ENCODE data around the gene ENOPH1. TPM values are rescaled to one million over a fixed set of nuclear protein-coding genes. Genes with fewer than 3 reads are reported as not detected.
A peak's percentile ranks its signal among the peaks of the same experiment; 100 is the strongest.

Gene ENOPH1
- polyA plus RNA-seq, 12 donors, result 28.5 to 45.3 (median 36.1) TPM; not detected in 1

- no peak for DNase-seq
Observed at GRCh38 chr4:82501154-82501442, 70.7 kb downstream of the ENOPH1 start.

DNA sequence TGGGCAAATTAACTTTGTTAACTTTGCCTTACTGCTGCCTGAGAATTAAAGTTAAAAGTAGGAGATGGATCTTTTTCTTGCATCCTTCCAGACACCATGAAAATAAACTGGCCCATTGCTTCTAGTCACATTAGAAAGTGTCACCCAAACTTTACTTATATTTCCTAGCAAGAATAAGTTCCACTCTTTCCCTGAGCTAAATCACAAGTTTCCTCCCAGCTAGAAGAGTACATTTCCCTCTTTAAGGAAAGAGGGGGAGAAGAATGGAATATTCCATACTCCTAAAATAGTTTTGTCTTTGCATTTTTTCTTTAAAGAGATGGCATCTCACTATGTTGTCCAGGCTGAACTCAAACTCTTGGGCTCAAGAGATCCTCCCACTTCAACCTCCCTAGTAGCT, 77.6 kb downstream of the ENOPH1 start:
- DNase-seq, result no peak

GRCh38 chr4:82508806-82509428, 78.5 kb downstream of the ENOPH1 start:
- peak; percentile 41 for DNase-seq

GRCh38 chr4:82510216-82510615, 79.8 kb downstream of the ENOPH1 start:
- DNase-seq, result no peak

Other genes starting within 250 kb of the ENOPH1 start
- 100 to 1,000 TPM in 11 of 12 donors, not detected in 1; 246 to 461 (median 329) TPM for gene HNRNPD, start 56.6 kb upstream of the ENOPH1 start, polyA plus RNA-seq (ENCODE audit: insufficient read length in 12 of 12)
- gene HNRNPDL, start 128 bp upstream of the ENOPH1 start, polyA plus RNA-seq (ENCODE audit: insufficient read length in 12 of 12), result 100 to 1,000 TPM; 315 to 616 (median 434) TPM
- gene TMEM150C, start 131.4 kb downstream of the ENOPH1 start, polyA plus RNA-seq (ENCODE audit: insufficient read length in 12 of 12), result 1 to 10 TPM in 10 of 12 donors, not detected in 2; 2.6 to 8.2 (median 4.0) TPM

All from muscle of arm (tissue), 12 donors.